Astrocyte of the spinal cord (primary cell): Measurements from ENCODE around the gene UBE2QL1.

Source experiments
- DNase-seq: peaks from one replicate; pipeline ENCODE4 v3.0.0; 2011; ENCODE audit warnings: low read depth, low spot score
- H3K4me3 ChIP-seq: 2 replicates; pipeline ENCODE4 v1.5.1; 2011; ENCODE audit warnings: low read depth, mild to moderate bottlenecking, low read length, moderate library complexity
- in situ Hi-C: cut with HindIII; loops from 2 replicates; pipeline ENCODE4 v1.10.0; 2017; ENCODE audit warnings: low sequenced_read_pairs
- TF ChIP-seq, protein P1 (sequence below): IDR thresholded peaks from 2 replicates; pipeline ENCODE4 v1.5.1; 2012; ENCODE audit warnings: low read depth, mild to moderate bottlenecking, low read length, inconsistent platforms

UBE2QL1 gene

DNA sequence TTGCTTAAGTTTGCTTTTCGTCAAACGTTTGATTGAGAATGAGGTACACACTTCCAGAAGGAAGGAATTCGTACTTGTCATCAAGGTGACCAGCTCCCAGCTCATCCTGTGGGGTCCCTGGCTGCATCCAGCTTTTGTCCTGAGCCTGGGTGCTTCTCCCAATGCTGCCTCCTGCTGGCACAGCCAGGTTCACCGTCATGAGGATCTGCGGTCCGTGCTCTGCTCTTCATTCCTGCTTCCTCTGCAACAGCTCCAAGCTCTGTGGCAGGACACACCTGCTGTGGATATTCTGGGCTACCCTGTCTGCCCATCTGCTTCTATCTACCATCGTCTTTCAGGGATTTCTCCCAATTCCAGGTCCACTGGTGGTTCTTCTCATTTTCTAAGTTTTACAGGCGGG lies 13.3 kb upstream of the UBE2QL1 start:
- H3K4me3 ChIP-seq = no peak overlapping the region
- in situ Hi-C loops = no loop called here
- TF ChIP-seq, protein P1, sequence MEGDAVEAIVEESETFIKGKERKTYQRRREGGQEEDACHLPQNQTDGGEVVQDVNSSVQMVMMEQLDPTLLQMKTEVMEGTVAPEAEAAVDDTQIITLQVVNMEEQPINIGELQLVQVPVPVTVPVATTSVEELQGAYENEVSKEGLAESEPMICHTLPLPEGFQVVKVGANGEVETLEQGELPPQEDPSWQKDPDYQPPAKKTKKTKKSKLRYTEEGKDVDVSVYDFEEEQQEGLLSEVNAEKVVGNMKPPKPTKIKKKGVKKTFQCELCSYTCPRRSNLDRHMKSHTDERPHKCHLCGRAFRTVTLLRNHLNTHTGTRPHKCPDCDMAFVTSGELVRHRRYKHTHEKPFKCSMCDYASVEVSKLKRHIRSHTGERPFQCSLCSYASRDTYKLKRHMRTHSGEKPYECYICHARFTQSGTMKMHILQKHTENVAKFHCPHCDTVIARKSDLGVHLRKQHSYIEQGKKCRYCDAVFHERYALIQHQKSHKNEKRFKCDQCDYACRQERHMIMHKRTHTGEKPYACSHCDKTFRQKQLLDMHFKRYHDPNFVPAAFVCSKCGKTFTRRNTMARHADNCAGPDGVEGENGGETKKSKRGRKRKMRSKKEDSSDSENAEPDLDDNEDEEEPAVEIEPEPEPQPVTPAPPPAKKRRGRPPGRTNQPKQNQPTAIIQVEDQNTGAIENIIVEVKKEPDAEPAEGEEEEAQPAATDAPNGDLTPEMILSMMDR = peak; percentile 17
- DNase-seq = no peak

DNA sequence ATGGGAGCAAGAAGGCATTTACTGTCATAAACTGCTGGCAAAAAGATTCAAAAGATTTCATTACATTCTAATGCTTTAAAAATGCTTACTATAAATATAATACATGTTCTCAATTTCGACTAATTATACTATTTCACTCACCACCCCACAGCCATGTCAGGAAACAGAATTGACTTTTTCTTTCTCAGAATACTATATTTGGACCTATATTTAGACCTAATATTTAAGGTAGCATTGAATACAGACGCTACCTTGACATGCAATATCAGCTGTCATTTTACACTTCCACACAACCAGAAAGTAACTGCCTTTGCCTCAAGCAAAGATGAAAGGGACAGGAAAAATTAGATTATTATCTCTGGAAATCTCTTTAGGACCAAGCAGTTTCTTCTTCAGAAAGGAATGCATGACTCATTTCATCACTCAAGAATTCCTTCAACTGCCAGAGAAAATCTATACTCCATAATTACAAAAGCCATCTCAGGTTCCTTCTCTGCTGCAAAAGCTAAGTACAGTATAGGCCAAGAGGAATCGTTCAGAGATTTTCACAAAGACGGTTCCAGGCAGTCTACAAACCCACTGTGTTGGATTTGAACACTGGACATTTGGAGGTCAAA lies 11.8 kb upstream of the UBE2QL1 start:
- in situ Hi-C loops = no loop called here
- TF ChIP-seq, protein P1 = no peak
- no peak overlapping the region for H3K4me3 ChIP-seq
- no peak for DNase-seq

GRCh38 chr5:6439588-6440550 lies 8.8 kb upstream of the UBE2QL1 start:
- TF ChIP-seq, protein P1 = no peak
- in situ Hi-C loops = no loop called here
- no peak for DNase-seq
- no peak overlapping the region for H3K4me3 ChIP-seq

- TF ChIP-seq, protein P1 = no peak
- DNase-seq = no peak
- no peak overlapping the region for H3K4me3 ChIP-seq
- in situ Hi-C loops = no loop called here
These were observed 6.3 kb upstream of the UBE2QL1 start for GRCh38 chr5:6442333-6442732.

GRCh38 chr5:6443326-6443725 lies 5.3 kb upstream of the UBE2QL1 start:
- in situ Hi-C loops = no loop called here
- TF ChIP-seq, protein P1 = no peak
- DNase-seq = no peak
- no peak overlapping the region for H3K4me3 ChIP-seq

DNA sequence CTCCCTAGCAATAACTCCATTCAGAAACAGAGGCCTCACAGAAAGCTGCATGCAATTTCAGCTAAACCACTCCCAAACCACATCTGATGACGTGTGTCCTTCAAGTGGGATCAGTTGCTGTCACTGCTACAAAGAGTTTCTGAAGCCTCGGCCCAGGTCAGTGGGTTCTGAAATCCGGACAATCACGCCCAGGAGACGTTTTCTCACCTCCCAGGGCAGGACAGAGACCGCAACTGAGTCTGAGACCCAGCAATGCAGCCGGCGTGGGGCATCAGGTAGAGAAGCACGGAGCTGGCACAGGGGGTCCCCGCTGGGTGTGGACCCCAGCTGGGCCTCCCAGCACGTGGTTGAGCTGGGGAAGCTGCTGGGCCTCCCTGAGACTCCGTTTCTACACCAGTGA lies 2.6 kb upstream of the UBE2QL1 start:
- TF ChIP-seq, protein P1 = no peak
- no peak for DNase-seq
- H3K4me3 ChIP-seq = no peak overlapping the region
- in situ Hi-C loops = no loop called here
